HG02870 (cell line): ENCODE data around the gene LRRC63.
A peak's percentile ranks its signal among the peaks of the same experiment; 100 is the strongest.
"Not testable (repeated sequence)": the region's sequence is repeated elsewhere in the genome, so short reads cannot be mapped to it uniquely, and the experiment has no call there.

ENCODE experiments used
- ATAC-seq: cut with Tn5 transposase; IDR thresholded peaks from one replicate; pipeline ENCODE4 v1.9.1; 2021; ENCODE audit warnings: mild to moderate bottlenecking, moderate library complexity; ENCODE audit not compliant: unreplicated experiment

The LRRC63 gene

GRCh38 chr13:46181840-46182490 is 29.8 kb upstream of the LRRC63 start, which contains the start of gene LCP1:
Gene LCP1, minus strand, starts transcription at chr13:46182177. Its CDS starts 22,515 bp downstream, at chr13:46159662.
- ATAC-seq, result peak; percentile 70

GRCh38 chr13:46182491-46182877 is 29.2 kb upstream of the LRRC63 start:
- ATAC-seq, result peak; percentile 2

GRCh38 chr13:46183018-46183946 is 28.4 kb upstream of the LRRC63 start:
- no peak for ATAC-seq

- peak; percentile 38 for ATAC-seq
These were observed 27.4 kb upstream of the LRRC63 start for GRCh38 chr13:46184277-46184699.

- ATAC-seq, result no peak
These were observed 26.1 kb upstream of the LRRC63 start for GRCh38 chr13:46185634-46186033.

GRCh38 chr13:46192412-46192811 is 19.3 kb upstream of the LRRC63 start:
- ATAC-seq, result no peak

GRCh38 chr13:46195016-46195415 is 16.7 kb upstream of the LRRC63 start:
- no peak for ATAC-seq

- ATAC-seq, result no peak
These were observed 14.3 kb upstream of the LRRC63 start for GRCh38 chr13:46197299-46198048.

- no peak for ATAC-seq
These were observed 13.0 kb upstream of the LRRC63 start for GRCh38 chr13:46198696-46199193.

GRCh38 chr13:46202188-46202795 is 9.4 kb upstream of the LRRC63 start:
- no peak for ATAC-seq

- ATAC-seq, result no peak
These were observed 8.8 kb upstream of the LRRC63 start for GRCh38 chr13:46202966-46203365.

GRCh38 chr13:46206143-46206542 is 5.6 kb upstream of the LRRC63 start:
- ATAC-seq, result no peak

- no peak for ATAC-seq
These were observed 3.9 kb upstream of the LRRC63 start for GRCh38 chr13:46207828-46208227.

- no peak for ATAC-seq
These were observed 1.2 kb upstream of the LRRC63 start for GRCh38 chr13:46210362-46211083.

- no peak for ATAC-seq
These were observed 629 bp upstream of the LRRC63 start for GRCh38 chr13:46211116-46211482.

- no peak for ATAC-seq
These were observed 1.5 kb downstream of the LRRC63 start for GRCh38 chr13:46213242-46213641.

- ATAC-seq, result not testable (repeated sequence)
These were observed 3.0 kb downstream of the LRRC63 start for GRCh38 chr13:46214741-46215140.

- not testable (repeated sequence) for ATAC-seq
These were observed 8.5 kb downstream of the LRRC63 start for GRCh38 chr13:46220234-46220633.

- no peak for ATAC-seq
These were observed 17.5 kb downstream of the LRRC63 start for GRCh38 chr13:46229251-46229650.

GRCh38 chr13:46232281-46232680 is 20.6 kb downstream of the LRRC63 start:
- no peak for ATAC-seq
